T-helper 22 cell (primary cell): ENCODE results near the gene MARCHF6.
"Not testable (repeated sequence)": the region's sequence is repeated elsewhere in the genome, so short reads cannot be mapped to it uniquely, and the experiment has no call there.

ENCODE experiments used
- DNase-seq: peaks from one replicate; pipeline ENCODE4 v3.0.0-alpha.2; 2020; ENCODE audit warnings: low read depth

MARCHF6 gene

DNA sequence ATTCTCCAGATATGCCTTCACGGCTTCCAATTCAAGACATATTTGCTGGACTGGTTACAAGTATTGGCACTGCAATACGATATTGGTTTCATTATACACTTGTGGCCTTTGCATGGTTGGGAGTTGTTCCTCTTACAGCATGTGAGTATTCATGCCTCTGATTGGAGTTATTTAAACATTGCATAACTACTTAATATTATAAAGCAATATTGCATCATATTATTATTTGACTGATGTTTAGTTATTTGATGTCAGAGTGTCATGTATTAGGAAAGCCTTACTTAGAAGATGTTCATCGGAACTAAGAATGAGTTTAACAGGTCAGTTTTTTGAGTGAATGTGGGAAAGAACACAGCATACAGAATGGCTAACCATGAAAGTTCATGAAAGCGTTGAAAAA is 28.3 kb downstream of the MARCHF6 start:
- DNase-seq: no peak

DNA sequence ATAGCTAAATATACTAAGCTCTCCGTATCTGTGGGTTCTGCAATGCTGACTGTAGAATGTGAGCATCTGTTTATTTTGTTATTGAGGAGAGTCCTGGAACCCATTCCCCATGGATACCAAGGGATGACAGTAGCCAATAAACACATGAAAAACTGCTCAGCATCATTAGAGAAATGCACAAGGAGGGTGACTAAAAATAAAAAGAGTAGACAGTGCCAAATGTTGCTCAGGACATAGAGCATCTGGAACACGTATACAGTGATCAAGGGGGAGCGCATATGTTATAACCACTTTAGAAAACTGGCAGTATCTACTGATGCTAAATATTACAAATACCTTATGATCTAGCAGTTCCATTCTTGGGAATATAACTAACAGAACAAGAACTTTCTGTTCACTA is 31.0 kb downstream of the MARCHF6 start:
- DNase-seq: no peak

DNA sequence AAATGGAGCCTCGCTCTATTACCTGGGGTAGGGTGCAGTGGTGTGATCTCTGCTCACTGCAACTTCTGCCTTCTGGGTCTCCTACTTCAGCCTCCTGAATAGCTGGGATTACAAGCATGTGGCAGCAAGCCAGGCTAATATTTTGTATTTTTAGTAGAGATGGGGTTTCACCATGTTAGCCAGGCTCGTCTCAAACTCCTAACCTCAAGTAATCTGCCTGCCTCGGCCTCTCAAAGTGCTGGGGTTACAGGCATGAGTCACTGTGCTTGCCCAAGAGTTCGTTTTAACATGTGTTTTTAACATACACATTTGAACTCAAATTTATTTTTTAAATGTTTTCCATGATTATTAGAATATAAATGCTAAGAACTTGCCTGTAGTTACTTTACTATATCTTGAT is 34.2 kb downstream of the MARCHF6 start:
- DNase-seq: no peak

DNA sequence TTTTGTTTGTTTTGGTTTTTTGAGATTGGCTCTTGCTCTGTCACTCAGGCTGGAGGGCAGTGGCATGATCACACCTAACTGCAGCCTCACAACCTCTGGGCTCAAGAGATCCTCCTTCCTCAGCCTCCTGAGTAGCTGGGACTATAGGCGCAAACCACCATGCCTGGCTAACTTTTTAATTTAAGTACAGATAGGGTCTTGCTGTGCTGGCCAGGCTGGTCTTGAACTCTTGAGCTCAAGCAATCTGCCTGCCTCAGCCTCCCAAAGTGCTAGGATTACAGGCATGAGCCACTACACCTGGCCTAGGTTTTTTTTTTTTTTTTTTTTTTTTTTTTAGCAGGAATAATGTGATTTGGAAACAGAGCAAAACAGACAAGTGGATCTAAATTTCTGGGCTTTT is 37.6 kb downstream of the MARCHF6 start:
- DNase-seq: no peak

DNA sequence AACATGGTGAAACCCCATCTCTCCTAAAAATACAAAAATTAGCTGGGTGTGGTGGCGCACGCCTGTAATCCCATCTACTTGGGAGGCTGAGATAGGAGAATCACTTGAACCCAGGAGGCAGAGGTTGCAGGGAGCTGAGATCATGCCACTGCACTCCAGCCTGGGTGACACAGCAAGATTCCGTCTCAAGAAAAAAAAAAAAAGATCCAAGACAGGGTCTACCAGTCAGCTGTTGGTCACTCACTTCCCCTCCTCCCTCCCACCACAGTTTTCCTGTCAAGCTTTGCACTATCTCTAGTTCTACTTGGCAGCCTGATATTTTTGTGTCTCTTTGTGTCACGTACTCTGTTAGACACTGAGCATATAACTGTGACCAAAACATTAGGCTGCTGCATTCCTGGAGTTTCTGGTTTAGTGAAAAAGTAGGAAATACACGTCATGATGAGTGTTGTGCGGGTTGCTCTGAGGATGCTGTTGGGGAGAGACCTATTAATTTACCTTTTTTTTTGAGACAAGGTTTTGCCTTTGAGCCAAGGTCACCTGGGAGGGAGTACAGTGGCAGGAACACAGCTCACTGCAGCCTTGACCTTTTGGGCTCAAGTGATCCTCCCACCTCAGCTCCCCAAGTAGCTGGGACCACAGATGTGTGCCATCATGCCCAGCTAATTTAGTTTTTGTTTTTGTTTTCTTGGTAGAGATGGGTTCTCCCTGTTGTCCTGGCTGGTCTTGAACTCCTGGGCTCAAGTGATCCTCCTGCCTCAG is 39.3 kb downstream of the MARCHF6 start:
- not testable (repeated sequence) for DNase-seq

DNA sequence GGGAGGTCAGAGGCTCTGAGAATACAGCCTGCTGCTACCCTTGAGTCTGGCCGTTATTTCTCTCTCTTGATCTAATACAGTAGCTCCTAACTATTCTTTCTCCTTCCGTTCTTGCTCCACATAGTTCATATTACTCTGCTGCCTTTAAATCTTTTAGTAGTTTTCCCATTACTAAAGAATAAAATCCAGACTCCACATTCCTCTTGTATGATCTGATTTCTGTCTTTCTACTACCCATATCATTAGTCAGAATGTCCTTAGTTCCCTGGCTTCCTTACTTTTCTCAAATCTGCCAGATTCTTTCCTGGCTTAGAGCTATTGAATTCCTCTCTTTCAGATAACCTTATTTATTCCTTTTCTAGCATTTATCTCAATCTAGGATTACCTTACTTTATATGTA is 40.0 kb downstream of the MARCHF6 start:
- DNase-seq: no peak

DNA sequence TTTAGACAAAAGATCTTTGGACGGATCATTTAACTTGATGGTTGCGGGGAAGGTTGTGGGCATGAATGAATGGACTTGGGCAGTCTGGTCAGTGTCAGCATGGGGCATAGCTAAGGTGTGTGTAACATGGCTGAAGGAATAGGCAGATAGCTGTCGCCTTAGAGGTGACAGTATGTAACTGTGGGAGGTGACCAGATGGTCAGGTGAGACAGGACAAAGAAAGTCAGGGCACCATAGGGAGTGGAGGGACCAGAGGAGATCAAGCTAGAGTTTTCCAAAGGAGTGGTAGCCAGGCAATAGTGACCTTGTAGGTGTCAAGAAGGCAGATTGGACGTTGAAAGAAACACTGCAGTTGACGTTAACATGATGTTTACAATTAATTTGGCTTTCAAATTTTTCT is 43.1 kb downstream of the MARCHF6 start:
- no peak for DNase-seq

DNA sequence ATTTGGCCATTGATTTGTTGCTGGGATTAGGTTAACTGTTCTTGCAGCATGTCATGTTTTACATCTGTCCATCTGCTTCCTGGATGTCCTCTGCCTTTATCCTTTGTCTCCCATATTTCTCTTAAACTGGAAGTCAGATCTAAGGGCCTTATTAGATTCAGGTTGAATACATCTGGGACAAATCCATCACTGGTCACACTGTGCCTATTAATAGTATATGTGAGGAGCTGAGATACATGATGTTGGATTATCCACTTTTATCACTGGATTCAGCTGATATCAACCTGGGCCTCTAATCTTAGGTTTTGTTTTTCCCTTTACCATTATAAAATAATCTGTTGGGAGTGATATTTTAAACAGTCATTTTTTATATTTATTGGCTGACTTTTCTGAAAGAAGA is 46.3 kb downstream of the MARCHF6 start:
- no peak for DNase-seq

DNA sequence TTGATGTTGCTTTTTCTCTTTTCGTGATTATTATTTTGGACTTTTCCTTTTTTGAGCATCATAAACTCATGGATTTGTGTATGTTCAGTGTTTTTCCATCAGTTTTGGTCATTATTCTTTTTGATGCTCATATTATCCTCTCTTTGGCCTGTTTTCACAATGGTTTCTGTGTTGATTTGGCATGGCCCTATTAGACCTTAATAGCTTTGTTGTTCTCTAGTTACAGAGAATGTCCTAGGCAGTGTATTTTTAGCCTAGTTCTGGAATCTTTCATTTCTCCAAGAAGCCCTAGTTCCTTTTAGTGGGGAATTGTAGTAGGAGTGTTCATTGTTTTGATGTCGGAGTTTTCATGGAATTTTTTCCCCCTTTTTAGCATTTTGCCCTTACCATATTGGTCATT is 46.9 kb downstream of the MARCHF6 start:
- DNase-seq: no peak

DNA sequence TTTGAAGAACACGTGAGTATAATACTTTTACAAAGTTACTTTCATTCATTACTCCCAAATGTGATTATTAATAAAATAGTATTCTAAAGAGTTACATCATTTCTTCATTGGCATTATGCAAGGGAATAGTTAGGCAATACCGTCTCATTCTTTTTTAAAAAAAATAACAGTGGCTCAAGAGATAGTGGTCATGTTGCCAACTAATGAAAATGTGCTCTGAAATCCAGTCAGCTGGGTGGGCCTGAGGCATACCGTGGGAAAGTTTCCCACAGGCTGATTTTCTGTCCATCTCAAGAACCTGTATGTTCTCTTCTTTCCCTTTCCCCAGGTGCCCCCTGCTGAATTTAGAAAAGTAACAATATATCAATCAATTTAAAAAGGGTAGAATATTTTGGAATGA is 47.3 kb downstream of the MARCHF6 start:
- DNase-seq: no peak

DNA sequence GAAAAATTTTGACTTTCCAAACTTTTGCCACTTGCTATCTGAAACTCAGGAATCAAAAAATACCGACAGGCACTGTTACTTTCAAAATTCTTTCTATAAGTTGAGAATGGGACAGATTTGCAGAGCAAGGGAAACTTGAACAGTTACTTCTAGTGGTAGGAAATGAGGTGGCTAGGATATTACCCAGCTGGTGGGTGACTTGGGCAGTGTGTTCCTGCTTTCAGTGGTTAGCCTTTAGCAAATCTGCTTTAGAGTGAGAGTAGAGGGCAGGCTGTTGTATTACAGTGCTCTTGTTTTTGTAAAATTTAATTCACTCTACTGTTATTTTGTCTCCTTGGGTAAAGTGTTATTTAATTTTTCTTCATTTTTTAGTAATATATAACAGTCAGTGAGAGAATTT is 48.0 kb downstream of the MARCHF6 start:
- DNase-seq: no peak
